Measurements from ENCODE around the gene SRI. TPM values are rescaled to one million over a fixed set of nuclear protein-coding genes. Genes with fewer than 3 reads are reported as not detected.

The SRI gene
- total and polyA plus RNA-seq, 2 donors (not counting 3 experiments of a cell fraction or from before 2014, with no cell fraction given) = 121 to 204 TPM

DNA sequence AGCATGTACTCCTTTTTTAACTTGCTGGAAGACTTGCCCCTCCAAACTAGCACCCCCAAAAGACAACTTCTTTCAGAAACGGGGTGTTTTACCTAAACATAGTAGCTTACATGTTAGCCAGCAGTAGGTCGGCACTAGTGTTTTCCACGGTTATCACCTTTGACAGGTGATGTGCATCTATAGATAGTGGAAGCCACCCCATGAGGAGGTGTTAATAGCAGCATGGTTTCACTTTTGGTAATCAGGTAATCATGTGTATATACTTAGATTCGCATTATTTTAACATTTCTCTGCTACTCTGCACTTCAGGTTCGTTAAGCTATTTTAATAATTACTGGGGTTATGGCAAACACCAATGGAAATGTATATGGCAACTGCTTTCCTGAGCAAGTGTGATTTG is 17.6 kb downstream of the SRI start:
- Histone ChIP-seq H3K36me3 (ENCODE audit: control insufficient read depth in 2 of 2, extremely low read depth in 1 of 2, insufficient read depth in 2 of 2, low read length in 2 of 2) (peaks cover 13 to 14% of the 10 kb centered on the region in 2 experiments), H3K4me2 (ENCODE audit: insufficient read depth, low read length) (no peak overlapping the region), H3K27me3 (ENCODE audit: control insufficient read depth in 2 of 2, insufficient read depth in 2 of 2, low read length in 2 of 2) (no peaks in the 10 kb centered on the region), H3K27ac (ENCODE audit: insufficient read depth, low read depth, low read length) (no peak overlapping the region), H4K20me1 (replicated peaks; ENCODE audit: control insufficient read depth, extremely low read depth, insufficient read depth, low read length) (peaks cover 5% of the 10 kb centered on the region), H3K9me1 (replicated peaks; ENCODE audit: control insufficient read depth, extremely low read depth, insufficient read depth, low read length) (no peaks in the 10 kb centered on the region), H3K9ac (replicated peaks; ENCODE audit: extremely low read depth, insufficient read depth, low read length) (no peak overlapping the region), H3K9me3 (replicated peaks; ENCODE audit: control insufficient read depth, insufficient read depth, low read length) (no peaks in the 10 kb centered on the region), H3K4me1 (ENCODE audit: control insufficient read depth, extremely low read depth, insufficient read depth, low read length) (no peaks in the 10 kb centered on the region), H2AFZ (ENCODE audit: low read depth, low read length) (no peak overlapping the region), H3K79me2 (ENCODE audit: control insufficient read depth, insufficient read depth, low read length) (no peaks in the 10 kb centered on the region), H3K4me3 (replicated peaks in 1 of 3; ENCODE audit: insufficient read depth in 1 of 3, low read depth in 1 of 3, low read length in 3 of 3) (no peak overlapping the region)
- POLR2A ChIA-PET = no interaction called here
- CTCF ChIA-PET = interaction anchor here (1.1 to 1.3 kb wide), 2 partner anchors 12 to 18 kb away, joined by 3 to 4 read pairs; partner anchors contain the start of gene SRI
- intact Hi-C loops (cut with micrococcal nuclease) (no loop called here), dilution Hi-C loops (cut with MboI; ENCODE audit: extremely low pct_ligation_motif_present, low sequenced_read_pairs) (no loop called here)
- no peak for TF ChIP-seq MYC (IDR thresholded peaks at IDR 0.05; ENCODE audit: low read depth, low read length)
- no peak for TF ChIP-seq POLR2A (IDR thresholded peaks at IDR 0.05; ENCODE audit: low read depth, low read length)
- no peak for TF ChIP-seq GATA2 (IDR thresholded peaks at IDR 0.05; ENCODE audit: insufficient read depth, insufficient read length, low read depth, low read length)
- TF ChIP-seq JUN (IDR thresholded peaks at IDR 0.05; ENCODE audit: borderline replicate concordance, insufficient read depth, insufficient read length, low read depth) = no peak
- no peak for TF ChIP-seq POLR2AphosphoS5 (IDR thresholded peaks at IDR 0.05; ENCODE audit: insufficient read depth, low read depth, low read length)
- no peak for TF ChIP-seq EZH2 (IDR thresholded peaks at IDR 0.05; ENCODE audit: borderline replicate concordance, low read depth, low read length, severe bottlenecking)
- TF ChIP-seq, protein P1, sequence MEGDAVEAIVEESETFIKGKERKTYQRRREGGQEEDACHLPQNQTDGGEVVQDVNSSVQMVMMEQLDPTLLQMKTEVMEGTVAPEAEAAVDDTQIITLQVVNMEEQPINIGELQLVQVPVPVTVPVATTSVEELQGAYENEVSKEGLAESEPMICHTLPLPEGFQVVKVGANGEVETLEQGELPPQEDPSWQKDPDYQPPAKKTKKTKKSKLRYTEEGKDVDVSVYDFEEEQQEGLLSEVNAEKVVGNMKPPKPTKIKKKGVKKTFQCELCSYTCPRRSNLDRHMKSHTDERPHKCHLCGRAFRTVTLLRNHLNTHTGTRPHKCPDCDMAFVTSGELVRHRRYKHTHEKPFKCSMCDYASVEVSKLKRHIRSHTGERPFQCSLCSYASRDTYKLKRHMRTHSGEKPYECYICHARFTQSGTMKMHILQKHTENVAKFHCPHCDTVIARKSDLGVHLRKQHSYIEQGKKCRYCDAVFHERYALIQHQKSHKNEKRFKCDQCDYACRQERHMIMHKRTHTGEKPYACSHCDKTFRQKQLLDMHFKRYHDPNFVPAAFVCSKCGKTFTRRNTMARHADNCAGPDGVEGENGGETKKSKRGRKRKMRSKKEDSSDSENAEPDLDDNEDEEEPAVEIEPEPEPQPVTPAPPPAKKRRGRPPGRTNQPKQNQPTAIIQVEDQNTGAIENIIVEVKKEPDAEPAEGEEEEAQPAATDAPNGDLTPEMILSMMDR (IDR thresholded peaks at IDR 0.05; ENCODE audit: extremely low read depth in 1 of 2, insufficient read depth in 1 of 2, low read depth in 1 of 2, low read length in 2 of 2) = no peak
- no peak for TF ChIP-seq FOS (IDR thresholded peaks at IDR 0.05; ENCODE audit: borderline replicate concordance, insufficient read depth, low read length)
- no peak for DNase-seq (ENCODE audit: low read depth, low spot score)
- no TSS peak for BruUV-seq (replicated peaks)
- FAIRE-seq = no peak

Data from endothelial cell of umbilical vein (primary cell).